GM21423 (cell line): ENCODE data around the gene RFX4.

Experiments
- ATAC-seq: cut with Tn5 transposase; IDR thresholded peaks from one replicate; pipeline ENCODE4 v1.9.1; 2021; ENCODE audit warnings: mild to moderate bottlenecking, moderate library complexity; ENCODE audit not compliant: unreplicated experiment

RFX4 gene

GRCh38 chr12:106582641-106583230 lies at the start of gene RFX4:
Gene RFX4, plus strand, starts transcription at chr12:106583004. Its CDS starts 317 bp downstream, at chr12:106583321.
- ATAC-seq: no peak

- no peak for ATAC-seq
Observed at GRCh38 chr12:106541201-106541600, 41.6 kb upstream of the RFX4 start.

DNA sequence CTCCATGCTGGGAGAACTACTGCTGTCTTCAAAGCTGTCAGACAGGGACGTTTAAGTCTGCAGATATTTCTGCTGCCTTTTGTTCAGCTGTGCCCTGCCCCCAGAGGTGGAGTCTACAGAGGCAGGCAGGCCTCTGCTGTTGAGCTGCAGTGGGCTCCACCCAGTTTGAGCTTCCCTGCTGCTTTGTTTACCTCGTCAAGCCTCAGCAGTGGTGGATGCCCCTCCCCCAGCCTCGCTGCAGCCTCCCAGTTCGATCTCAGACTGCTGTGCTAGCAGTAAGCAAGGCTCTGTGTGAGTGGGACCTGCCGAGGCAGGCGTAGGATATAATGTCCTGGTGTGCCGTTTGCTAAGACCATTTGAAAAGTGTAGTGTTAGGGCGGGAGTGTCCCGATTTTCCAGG lies 31.4 kb upstream of the RFX4 start:
- ATAC-seq: no peak

DNA sequence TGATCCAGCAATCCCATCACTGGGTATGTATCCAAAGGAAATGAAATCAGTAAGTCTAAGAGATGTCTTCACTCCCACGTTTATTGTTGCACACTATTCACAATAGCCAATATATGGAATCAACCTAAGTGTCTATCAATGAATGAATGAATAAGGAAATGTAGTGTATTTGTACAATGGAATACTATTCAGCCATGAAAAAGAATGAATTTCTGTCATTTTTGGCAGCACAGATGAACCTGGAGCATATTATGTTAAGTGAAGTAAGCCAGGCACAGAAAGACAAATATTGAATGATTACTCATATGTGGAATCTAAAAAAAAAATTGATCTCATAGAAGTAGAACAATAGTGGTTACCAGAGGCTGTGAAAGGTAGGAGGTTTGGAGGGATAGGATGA lies 30.6 kb upstream of the RFX4 start:
- no peak for ATAC-seq

GRCh38 chr12:106564678-106565329 lies 18.0 kb upstream of the RFX4 start:
- ATAC-seq: no peak

- no peak for ATAC-seq
Observed at GRCh38 chr12:106566771-106567170, 16.0 kb upstream of the RFX4 start.

DNA sequence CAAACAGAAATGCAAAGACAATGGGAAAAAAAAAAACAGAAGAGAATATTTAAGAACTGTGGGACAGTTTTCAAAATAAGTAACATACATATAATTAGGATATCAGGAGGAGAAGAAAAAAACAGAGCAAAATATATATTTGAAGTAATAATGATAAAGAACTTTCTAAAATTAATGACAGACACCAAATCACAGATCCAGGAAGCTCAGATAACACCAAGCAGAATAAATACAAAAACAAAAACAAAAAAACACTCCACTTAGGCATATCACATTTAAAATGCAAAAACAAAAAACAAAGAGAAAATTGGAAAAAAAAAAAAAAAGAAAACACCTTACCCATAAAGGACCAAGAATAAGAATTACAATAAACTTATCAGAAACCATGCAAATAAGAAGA lies 9.6 kb upstream of the RFX4 start:
- no peak for ATAC-seq

DNA sequence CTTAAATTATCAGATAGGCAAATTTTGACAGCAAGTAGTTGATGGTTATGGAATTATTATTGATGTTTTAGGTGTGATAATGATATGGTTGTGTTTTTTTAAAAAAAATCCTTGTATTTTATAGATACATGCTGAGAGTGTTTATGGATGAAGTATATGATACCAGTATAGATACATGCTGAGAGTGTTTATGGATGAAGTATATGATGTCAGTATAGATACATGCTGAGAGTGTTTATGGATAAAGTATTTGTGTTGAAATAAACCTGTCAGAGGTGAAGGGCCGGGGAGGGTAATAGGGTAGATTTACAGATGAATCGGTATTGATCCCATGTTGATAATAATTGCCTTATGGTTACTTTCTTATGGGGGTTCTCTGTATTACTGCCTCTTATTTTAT lies 6.0 kb upstream of the RFX4 start:
- no peak for ATAC-seq

- no peak for ATAC-seq
Observed at GRCh38 chr12:106580671-106581508, 1.9 kb upstream of the RFX4 start.

- ATAC-seq: no peak
Observed at GRCh38 chr12:106581543-106582248, 1.1 kb upstream of the RFX4 start.

DNA sequence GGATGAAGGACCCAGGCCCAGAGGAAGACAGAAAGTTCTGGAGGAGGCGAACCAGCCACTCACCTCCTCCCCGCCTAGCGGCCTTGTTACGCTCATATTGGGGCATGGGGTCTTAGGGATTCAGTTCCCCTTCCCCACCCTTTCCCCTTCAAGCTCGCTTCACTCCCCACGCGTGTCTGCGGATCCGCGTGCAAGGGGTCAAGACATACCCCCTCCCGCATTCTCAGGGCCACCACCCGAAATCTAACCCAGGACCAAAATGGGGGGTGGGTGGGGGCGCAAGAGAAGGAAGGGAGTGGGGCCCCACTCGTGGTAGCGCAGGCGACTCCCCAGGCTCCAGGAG lies 584 bp upstream of the RFX4 start:
- no peak for ATAC-seq

DNA sequence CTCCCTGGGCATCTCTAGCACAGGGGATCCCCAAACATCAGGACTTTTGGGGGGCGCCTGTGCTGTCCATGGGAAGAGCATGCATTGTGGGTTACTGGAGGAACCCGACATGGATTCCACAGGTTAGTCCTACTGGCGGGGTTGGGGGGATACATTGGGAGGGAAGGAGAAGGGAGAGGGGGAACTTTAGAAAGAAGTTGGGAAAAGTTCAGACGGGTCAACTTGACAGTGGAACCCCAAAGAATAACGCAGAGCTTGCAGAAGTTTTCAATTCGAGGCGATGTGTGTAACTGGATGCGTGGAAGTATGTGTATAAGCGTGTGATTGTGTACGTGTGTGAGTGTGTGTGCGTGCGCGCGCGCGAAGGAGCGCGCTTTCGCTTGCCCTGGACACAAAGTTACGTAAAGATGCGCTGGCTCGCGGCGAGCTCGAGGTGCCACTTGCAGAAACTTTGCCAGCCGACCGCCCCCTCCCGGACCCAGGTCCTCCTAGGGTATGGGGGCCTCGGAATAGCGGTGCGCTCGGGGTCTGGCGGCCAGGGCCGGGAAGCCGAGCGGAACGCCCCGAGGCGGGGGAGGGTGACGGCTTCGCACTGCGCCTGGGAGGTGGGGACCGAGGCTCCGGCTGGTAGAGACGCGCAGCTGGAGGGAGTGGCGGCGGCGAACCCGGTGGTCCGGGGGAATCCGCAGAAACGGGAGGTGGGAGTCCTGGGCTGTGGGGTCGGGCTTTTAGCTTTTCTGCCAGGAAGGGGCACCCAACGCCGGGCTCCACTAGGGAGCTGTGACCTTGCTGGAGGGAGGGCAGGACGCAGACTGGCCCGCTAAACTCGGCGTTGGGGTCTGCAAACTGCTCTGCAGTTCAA lies 669 bp downstream of the RFX4 start:
- ATAC-seq: no peak

GRCh38 chr12:106584104-106585064 lies 1.6 kb downstream of the RFX4 start:
- no peak for ATAC-seq

DNA sequence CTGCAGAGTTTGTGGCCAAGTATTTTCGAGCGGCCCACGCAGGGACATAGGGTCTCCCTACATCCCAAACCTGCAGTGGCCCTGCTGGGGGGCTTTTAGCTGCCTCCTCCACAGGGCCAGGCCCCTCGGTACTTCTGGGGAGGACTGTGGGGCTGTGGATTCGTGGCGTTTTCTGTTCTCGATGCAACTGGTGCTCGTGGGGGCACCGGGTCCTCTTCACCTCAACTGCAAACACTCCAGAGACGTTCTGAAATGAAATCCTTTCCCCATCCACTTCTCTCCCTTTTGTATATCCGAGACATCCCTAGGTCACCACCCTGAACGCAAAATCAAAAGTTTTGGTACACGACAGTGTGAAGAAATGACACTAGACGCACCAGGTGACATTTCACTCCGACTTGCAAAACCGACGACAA lies 2.3 kb downstream of the RFX4 start:
- ATAC-seq: no peak

- no peak for ATAC-seq
Observed at GRCh38 chr12:106585521-106586277, 2.9 kb downstream of the RFX4 start.

- ATAC-seq: no peak
Observed at GRCh38 chr12:106586278-106586802, 3.5 kb downstream of the RFX4 start.

DNA sequence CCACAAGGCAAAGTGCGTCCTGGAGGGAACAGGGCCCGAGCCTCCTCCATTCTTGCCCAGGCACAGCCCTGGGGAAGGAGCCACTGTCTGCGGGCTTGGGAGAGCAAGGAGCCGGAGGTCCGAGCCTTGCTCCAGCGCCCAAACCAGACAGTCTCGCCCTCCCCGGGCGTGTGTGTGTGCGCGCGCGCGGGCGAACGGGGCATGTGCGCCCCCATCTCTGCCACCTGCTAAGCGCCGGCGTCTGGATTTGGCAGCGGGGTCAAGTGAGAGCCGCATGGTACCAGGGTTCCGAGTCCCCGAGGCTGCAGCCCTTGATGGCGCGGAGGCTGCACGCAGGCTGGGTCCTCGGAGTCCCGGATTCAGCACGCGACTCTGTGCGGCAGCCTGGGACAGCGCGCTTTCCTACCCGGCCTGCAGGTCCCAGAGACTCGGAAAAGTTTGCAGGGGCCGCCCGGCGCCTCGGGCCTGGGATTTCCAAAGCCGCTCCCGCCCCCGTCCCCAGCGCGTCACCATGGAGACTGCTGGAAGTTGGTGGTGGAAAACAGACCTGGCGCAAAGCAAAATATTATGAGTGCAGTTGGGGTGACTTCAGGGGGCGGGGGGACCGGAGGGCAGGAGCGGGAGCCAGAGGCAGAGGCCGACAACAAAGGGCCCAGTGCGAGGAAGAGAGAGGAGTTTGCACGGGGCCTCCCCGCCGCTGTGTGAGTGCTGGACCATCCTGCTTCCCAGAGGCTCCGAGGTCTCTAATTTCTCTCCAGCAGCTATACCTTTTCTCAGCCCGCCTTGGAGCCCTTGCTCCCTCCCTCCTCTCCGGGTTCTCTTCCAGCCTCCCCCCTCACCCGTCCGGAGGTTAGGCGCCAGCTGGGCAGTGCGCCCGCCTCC lies 4.2 kb downstream of the RFX4 start:
- ATAC-seq: no peak
